Heart right ventricle (tissue), 16 donors: ENCODE results near the gene NPPB. TPM values are rescaled to one million over a fixed set of nuclear protein-coding genes. Genes with fewer than 3 reads are reported as not detected.
A peak's percentile ranks its signal among the peaks of the same experiment; 100 is the strongest.

Experiments
- ATAC-seq, 8 donors: fragments of 200-7000 bp; cut with Tn5 transposase; one replicate each; pipeline ENCODE4 v1.9.1; 2020; ENCODE audit warnings: mild to moderate bottlenecking in 8 of 8, moderate library complexity in 8 of 8, moderate number of reproducible peaks in 1 of 8
- DNase-seq, 2 donors: peaks; one replicate each; pipeline ENCODE4 v3.0.0-alpha.2; 2020
- H3K27ac ChIP-seq, 10 donors: fragments of 200-600 bp; sonication (generic) in 2 of 10; one replicate each; pipeline versions ENCODE4 v1.5.0 to v1.8.0; 2020 to 2022; ENCODE audit warnings: mild to moderate bottlenecking in 3 of 10
- H3K27me3 ChIP-seq, 7 donors: fragments of 200-600 bp; one replicate each; pipeline ENCODE4 v1.8.0; 2021 to 2022; ENCODE audit warnings: mild to moderate bottlenecking in 2 of 7
- H3K36me3 ChIP-seq, 9 donors: fragments of 200-600 bp; sonication (generic) in 1 of 9; one replicate each; pipeline versions ENCODE4 v1.5.0 to v1.8.0; 2020 to 2022; ENCODE audit warnings: mild to moderate bottlenecking in 2 of 9
- H3K4me1 ChIP-seq, 9 donors: fragments of 200-600 bp; sonication (generic) in 1 of 9; one replicate each; pipeline versions ENCODE4 v1.5.0 to v1.8.0; 2020 to 2022; ENCODE audit warnings: mild to moderate bottlenecking in 4 of 9
- H3K4me3 ChIP-seq, 10 donors: fragments of 200-600 bp; sonication (generic) in 2 of 10; one replicate each; pipeline versions ENCODE4 v1.5.0 to v1.8.0; 2020 to 2022; ENCODE audit warnings: mild to moderate bottlenecking in 7 of 10, moderate library complexity in 2 of 10
- H3K9me3 ChIP-seq, 11 donors: fragments of 200-600 bp in 10 of 11; sonication (generic) in 2 of 11; one replicate each; pipeline versions ENCODE4 v1.5.0 to v1.8.0; 2013 to 2022; ENCODE audit warnings: mild to moderate bottlenecking in 2 of 11, control low read depth in 1 of 11, moderate library complexity in 1 of 11
- CTCF ChIP-seq, 9 donors: fragments of 200-600 bp; sonication (generic) in 2 of 9; IDR thresholded peaks; one replicate each; pipeline versions ENCODE4 v1.5.0 to v1.8.0; 2021 to 2022; ENCODE audit warnings: antibody characterized with exemption in 9 of 9, mild to moderate bottlenecking in 5 of 9, moderate library complexity in 1 of 9
- WGBS, 2 donors: extraction: QIAGEN DNeasy Blood & Tissue Kit; methylation state at CpG; one replicate each; pipeline ENCODE4 v1.1.7; 2013; ENCODE audit warnings: inconsistent platforms in 1 of 2; 5-methylcytosine and 5-hydroxymethylcytosine counted together
- intact Hi-C, 10 donors: fragments of 100-400 bp; cut with DNase I; formaldehyde crosslinking; loops; one replicate each; pipeline versions ENCODE4 v1.11.1 to v1.14.2; 2022
- polyA plus RNA-seq, 2 donors: library from polyadenylated mRNA; stranded (reverse); fragments of 200-250 nt; gene quantifications; one replicate each; pipeline ENCODE4 v1.2.3, GENCODE V29; 2013
- total RNA-seq, 10 donors: library from RNA; stranded (reverse); fragmentation: NEBNext Ultra II Directional in 3 of 10; extraction: Animal tissue kit (Norgen Biotek cat#: 25700) in 3 of 10; gene quantifications; one replicate each; pipeline versions ENCODE4 v1.2.1 to v1.2.4, GENCODE V29; 2021 to 2023
- donor health status: Arrhythmogenic right ventricular cardiomyopathy.
- donor health status: ischemic (EF 13 %, LVEDD 7.1; RV severe dilation, severe dysfunction).
- donor health status: healthy with polysubstance abuse.
- donor health status: DM: no; HTN: yes; CAD: no.
- donor health status: DM: no; HTN: no; CAD: no.
- donor health status: ischemic (EF 25% LVEDD 6.9; RV normal size, moderate dysfunction).
- donor health status: ischemic (EF 25% LVEDD 5.7; RV mildly dilated, moderate dysfunction).
- donor health status: healthy.
- donor health status: DM: yes; HTN: yes; CAD: no.
- donor health status: Ischemic cardiomyopathy.
- donor health status: ischemic (EF 35%, LVEDD 5.7; RV mildly dilated, moderate dysfunction).
- donor health status: nonischemic (EF 11% LVEDD 7.7; RV severe dilation, severe dysfunction).
- donor health status: DM: yes; HTN: yes; CAD: no.
- donor health status: PGD.
- donor health status: ischemic (EF 29% LVEDD 5.4; RV normal size, mild dysfunction).
- donor health status: nonischemic (EF 23%, LVEDD 6.1; RV moderate dilation, normal function).

Gene NPPB
- total and polyA plus RNA-seq, 12 donors, result 1.1 to 15,996 (median 291) TPM

GRCh38 chr1:11848373-11848700, 10.4 kb downstream of the NPPB start:
- H3K27me3 ChIP-seq, result no peaks in the 10 kb centered on the region
- DNase-seq (no peak), ATAC-seq (peak in 2 of 8 donors; percentile 1 to 13)
- peak overlapping the region in 1 of 10 donors; percentile 68 for H3K27ac ChIP-seq
- 35 to 45% methylated on average over 9 of the region's 9 CpGs for WGBS, 2 donors
- H3K4me1 ChIP-seq, result peaks cover 0 to 16% (median 3%) of the 10 kb centered on the region in 9 donors
- no peak for TF ChIP-seq CTCF (IDR thresholded peaks at IDR 0.05)
- H3K9me3 ChIP-seq, result no peaks in the 10 kb centered on the region
- intact Hi-C loops, result loop anchor here in 2 of 10 donors (10.0 kb wide), 2 partner anchors 116 to 176 kb away; no protein-coding TSS in a partner anchor
- H3K36me3 ChIP-seq, result peaks cover 0 to 45% (median 3%) of the 10 kb centered on the region in 9 donors
- H3K4me3 ChIP-seq, result no peak overlapping the region

- no peak for TF ChIP-seq CTCF (IDR thresholded peaks at IDR 0.05)
- Histone ChIP-seq H3K9me3 (no peaks in the 10 kb centered on the region), H3K36me3 (peaks cover 0 to 50% (median 3%) of the 10 kb centered on the region in 9 donors), H3K27ac (peak within 1 kb of the TSS in 2 of 10 donors; percentile 43 to 68), H3K27me3 (no peaks in the 10 kb centered on the region), H3K4me3 (peak within 1 kb of the TSS in 3 of 10 donors; percentile 7 to 40 (median 35)), H3K4me1 (peaks cover 0 to 20% (median 5%) of the 10 kb centered on the region in 9 donors)
- WGBS, 2 donors, result 32 to 40% methylated on average over 18 of the region's 18 CpGs
- intact Hi-C loops, result loop anchor here in 2 of 10 donors (10.0 kb wide), 2 partner anchors 117 to 177 kb away; no protein-coding TSS in a partner anchor
- ATAC-seq (peak in 6 of 8 donors; percentile 25 to 62 (median 58)), DNase-seq (peak in 1 of 2 donors; percentile 23)
These were observed 10.9 kb downstream of the NPPB start, which contains the start of gene NPPA for GRCh38 chr1:11847667-11848372. TSS of gene NPPA (minus strand) at chr1:11847783. CDS start at chr1:11847684, 99 bp downstream.

GRCh38 chr1:11845641-11846335, 13.0 kb downstream of the NPPB start:
- intact Hi-C loops, result loop anchor here in 2 of 10 donors (10.0 kb wide), 2 partner anchors 119 to 179 kb away; no protein-coding TSS in a partner anchor
- H3K27ac ChIP-seq, result no peak overlapping the region
- 36 to 42% methylated on average over 5 of the region's 5 CpGs for WGBS, 2 donors
- ATAC-seq, result peak in 1 of 8 donors; percentile 13
- no peaks in the 10 kb centered on the region for H3K9me3 ChIP-seq
- peak overlapping the region in 2 of 10 donors; percentile 35 to 40 for H3K4me3 ChIP-seq
- no peaks in the 10 kb centered on the region for H3K27me3 ChIP-seq
- no peak for TF ChIP-seq CTCF (IDR thresholded peaks at IDR 0.05)
- peaks cover 0 to 38% (median 23%) of the 10 kb centered on the region in 9 donors for H3K4me1 ChIP-seq
- H3K36me3 ChIP-seq, result peaks cover 0 to 70% (median 7%) of the 10 kb centered on the region in 9 donors
- no peak for DNase-seq
